Natural killer cell treated with Interleukin-12 subunit alpha and Interleukin-12 subunit beta and Interleukin-15 and Interleukin-18, amount 100 ng/mL, for 72 hours (primary cell): ENCODE results near the gene MT1E. TPM values are rescaled to one million over a fixed set of nuclear protein-coding genes. Genes with fewer than 3 reads are reported as not detected.
"Not testable (repeated sequence)": the region's sequence is repeated elsewhere in the genome, so short reads cannot be mapped to it uniquely, and the experiment has no call there.

Experiments used
- ATAC-seq, 2 donors: fragments of 150-1000 bp; cut with Tn5 transposase in 1 of 2; sonication (Bioruptor Pico), chemical (Tn5 transposase) in 1 of 2; 2 replicates each; pipeline ENCODE4 v1.10.0; 2021
- DNase-seq: peaks from one replicate; pipeline ENCODE4 v3.0.0; 2022; ENCODE audit warnings: low spot score
- H3K27ac Mint-ChIP-seq, 2 donors: 1 replicate in 1 of 2; 2 replicates in 1 of 2; pipeline ENCODE4 v1.8.0; 2022; ENCODE audit warnings: mixed read lengths in 2 of 2, mild to moderate bottlenecking in 1 of 2, moderate library complexity in 1 of 2
- H3K27me3 Mint-ChIP-seq, 2 donors: 1 replicate in 1 of 2; 2 replicates in 1 of 2; pipeline ENCODE4 v1.8.0; 2022; ENCODE audit warnings: mixed read lengths in 2 of 2
- H3K36me3 Mint-ChIP-seq: one replicate; pipeline ENCODE4 v1.8.0; 2022; ENCODE audit warnings: mixed read lengths
- H3K4me1 Mint-ChIP-seq, 2 donors: 1 replicate in 1 of 2; 2 replicates in 1 of 2; pipeline ENCODE4 v1.8.0; 2022; ENCODE audit warnings: low read depth in 2 of 2, mixed read lengths in 2 of 2, mild to moderate bottlenecking in 1 of 2
- H3K4me3 Mint-ChIP-seq: one replicate; pipeline ENCODE4 v1.8.0; 2022; ENCODE audit warnings: mixed read lengths
- H3K9me3 Mint-ChIP-seq: 2 replicates; pipeline ENCODE4 v1.8.0; 2022; ENCODE audit warnings: mixed read lengths
- total RNA-seq, 2 donors: library from RNA; stranded (reverse); gene quantifications; one replicate each; pipeline ENCODE4 v1.2.3, GENCODE V29; 2022

MT1E gene
- 100 to 1,000 TPM in 1 of 2 donors, 10 to 100 TPM in 1; 58.5 to 148 TPM for total RNA-seq

GRCh38 chr16:56625140-56625942, at the start of gene MT1E:
Gene MT1E, plus strand, starts transcription at chr16:56625781. Its CDS starts 71 bp downstream, at chr16:56625852.
- Mint-ChIP-seq H3K4me3 (peak within 1 kb of the TSS; percentile 90), H3K9me3 (no peaks in the 10 kb centered on the region), H3K27me3 (peaks cover 7 to 16% of the 10 kb centered on the region in 2 donors), H3K4me1 (peaks cover 10 to 19% of the 10 kb centered on the region in 2 donors), H3K27ac (peak within 1 kb of the TSS; percentile 65 to 86), H3K36me3 (no peaks in the 10 kb centered on the region)
- DNase-seq = peak; percentile 80
- ATAC-seq = peak; percentile 96 to 97

- Mint-ChIP-seq H3K4me1 (peaks cover 4 to 8% of the 10 kb centered on the region in 2 donors), H3K4me3 (no peak overlapping the region), H3K36me3 (no peaks in the 10 kb centered on the region), H3K27me3 (peaks cover 0 to 8% of the 10 kb centered on the region in 2 donors), H3K27ac (peak overlapping the region in 1 of 2 donors; percentile 76), H3K9me3 (no peaks in the 10 kb centered on the region)
- peak; percentile 98 to 99 for ATAC-seq
- DNase-seq = peak; percentile 87
Measured at GRCh38 chr16:56576585-56577299, 48.8 kb upstream of the MT1E start.

DNA sequence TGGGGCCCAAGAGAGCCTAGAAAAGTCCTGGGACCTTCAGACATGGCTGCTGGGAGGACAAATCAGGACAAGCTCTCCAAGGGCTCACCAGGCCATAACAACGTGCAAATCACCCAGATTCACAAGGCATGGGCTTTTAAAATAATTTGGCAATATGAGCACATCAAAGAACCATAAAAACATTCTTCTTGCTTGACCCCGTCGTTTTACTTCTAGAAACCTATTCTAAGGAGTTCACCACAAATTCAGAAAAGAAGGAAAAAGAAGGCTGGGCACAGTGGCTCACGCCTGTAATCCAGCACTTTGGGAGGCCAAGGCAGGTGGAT, 48.3 kb upstream of the MT1E start:
- H3K27me3 Mint-ChIP-seq = peaks cover 0 to 12% of the 10 kb centered on the region in 2 donors
- peak overlapping the region in 1 of 2 donors; percentile 76 for H3K27ac Mint-ChIP-seq
- no peaks in the 10 kb centered on the region for H3K36me3 Mint-ChIP-seq
- DNase-seq = no peak
- no peak for ATAC-seq
- H3K4me1 Mint-ChIP-seq = peaks cover 4 to 8% of the 10 kb centered on the region in 2 donors
- no peak overlapping the region for H3K4me3 Mint-ChIP-seq
- no peaks in the 10 kb centered on the region for H3K9me3 Mint-ChIP-seq

GRCh38 chr16:56580391-56581048, 45.1 kb upstream of the MT1E start:
- H3K27ac Mint-ChIP-seq = peak overlapping the region in 1 of 2 donors; percentile 12
- H3K9me3 Mint-ChIP-seq = no peaks in the 10 kb centered on the region
- no peaks in the 10 kb centered on the region for H3K36me3 Mint-ChIP-seq
- ATAC-seq (no peak), DNase-seq (no peak)
- H3K4me1 Mint-ChIP-seq = peaks cover 4 to 8% of the 10 kb centered on the region in 2 donors
- peaks cover 0 to 14% of the 10 kb centered on the region in 2 donors for H3K27me3 Mint-ChIP-seq
- H3K4me3 Mint-ChIP-seq = no peak overlapping the region

- H3K36me3 Mint-ChIP-seq, DNase-seq, H3K27ac Mint-ChIP-seq, ATAC-seq, H3K9me3 Mint-ChIP-seq, H3K4me3 Mint-ChIP-seq, H3K4me1 Mint-ChIP-seq: not testable (repeated sequence)
- peaks cover 11 to 22% of the 10 kb centered on the region in 2 donors for H3K27me3 Mint-ChIP-seq
Measured at GRCh38 chr16:56582911-56583310, 42.7 kb upstream of the MT1E start.

DNA sequence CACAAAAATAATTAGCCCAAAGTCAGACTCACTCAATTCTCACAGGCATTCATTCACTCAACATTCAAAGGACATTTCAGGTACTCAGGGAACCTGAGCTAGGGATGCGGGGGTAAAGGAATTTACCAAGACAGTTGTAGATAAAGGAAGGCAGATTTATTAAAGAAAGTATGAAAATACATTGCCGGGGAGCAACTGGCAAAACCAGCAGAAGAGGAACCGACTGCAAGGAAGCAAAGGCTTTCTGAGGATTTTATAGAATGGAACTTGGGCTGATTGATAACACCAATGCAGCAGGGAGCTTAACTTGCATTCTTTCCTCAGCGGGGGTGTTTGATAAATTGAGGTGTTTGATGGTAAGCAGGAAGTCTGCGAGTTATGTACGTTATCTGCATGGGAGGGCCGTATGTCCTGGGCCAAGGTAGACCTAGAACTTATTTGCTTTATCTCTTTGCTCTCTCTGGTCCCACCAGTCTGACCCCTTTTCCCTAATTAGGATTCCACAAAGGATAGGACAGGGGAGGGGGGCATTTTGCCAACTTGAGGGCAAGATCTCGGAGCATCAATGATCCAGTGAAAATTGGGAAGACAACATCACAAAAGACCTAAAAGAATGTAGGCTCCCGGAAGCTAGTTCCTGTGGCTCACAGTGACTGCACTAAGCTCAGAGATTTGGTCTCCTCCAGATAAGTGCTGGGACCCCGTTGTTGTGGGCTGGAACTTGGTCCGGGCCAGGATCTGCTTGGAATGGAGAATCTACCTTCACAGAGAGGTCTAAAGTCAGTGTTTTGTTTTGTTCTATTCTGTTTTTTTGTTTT, 42.0 kb upstream of the MT1E start:
- H3K9me3 Mint-ChIP-seq = no peaks in the 10 kb centered on the region
- ATAC-seq (no peak), DNase-seq (no peak)
- no peaks in the 10 kb centered on the region for H3K4me1 Mint-ChIP-seq
- no peak overlapping the region for H3K4me3 Mint-ChIP-seq
- H3K36me3 Mint-ChIP-seq = no peaks in the 10 kb centered on the region
- H3K27ac Mint-ChIP-seq = no peak overlapping the region
- peaks cover 18 to 25% of the 10 kb centered on the region in 2 donors for H3K27me3 Mint-ChIP-seq

DNA sequence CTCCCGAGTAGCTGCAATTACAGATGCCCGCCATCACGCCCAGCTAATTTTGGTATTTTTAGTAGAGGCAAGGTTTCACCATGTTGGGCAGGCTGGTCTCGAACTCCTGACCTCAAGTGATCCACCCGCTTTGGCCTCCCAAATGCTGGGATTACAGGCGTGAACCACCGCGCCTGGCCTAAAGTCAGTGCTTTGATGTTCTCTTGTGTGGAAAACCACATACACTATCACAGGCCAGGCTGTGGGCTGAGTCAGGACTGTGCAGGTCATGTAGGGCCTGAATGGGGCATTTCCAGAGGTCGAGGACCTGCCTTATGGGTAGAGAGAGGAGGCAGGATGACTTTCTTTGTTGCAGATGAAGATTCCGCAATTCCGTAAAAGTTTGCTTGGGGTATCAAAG, 41.3 kb upstream of the MT1E start:
- peaks cover 0 to 4% of the 10 kb centered on the region in 2 donors for H3K4me1 Mint-ChIP-seq
- no peaks in the 10 kb centered on the region for H3K9me3 Mint-ChIP-seq
- peaks cover 24 to 30% of the 10 kb centered on the region in 2 donors for H3K27me3 Mint-ChIP-seq
- no peaks in the 10 kb centered on the region for H3K36me3 Mint-ChIP-seq
- H3K4me3 Mint-ChIP-seq = no peak overlapping the region
- DNase-seq = peak; percentile 46
- no peak overlapping the region for H3K27ac Mint-ChIP-seq
- no peak for ATAC-seq

GRCh38 chr16:56588781-56589140, 36.8 kb upstream of the MT1E start:
- DNase-seq (peak; percentile 12), ATAC-seq (no peak)
- Mint-ChIP-seq H3K4me1 (peaks cover 0 to 7% of the 10 kb centered on the region in 2 donors), H3K9me3 (no peaks in the 10 kb centered on the region), H3K4me3 (peak overlapping the region; percentile 49), H3K27me3 (peaks cover 31 to 35% of the 10 kb centered on the region in 2 donors), H3K36me3 (no peaks in the 10 kb centered on the region), H3K27ac (no peak overlapping the region)

DNA sequence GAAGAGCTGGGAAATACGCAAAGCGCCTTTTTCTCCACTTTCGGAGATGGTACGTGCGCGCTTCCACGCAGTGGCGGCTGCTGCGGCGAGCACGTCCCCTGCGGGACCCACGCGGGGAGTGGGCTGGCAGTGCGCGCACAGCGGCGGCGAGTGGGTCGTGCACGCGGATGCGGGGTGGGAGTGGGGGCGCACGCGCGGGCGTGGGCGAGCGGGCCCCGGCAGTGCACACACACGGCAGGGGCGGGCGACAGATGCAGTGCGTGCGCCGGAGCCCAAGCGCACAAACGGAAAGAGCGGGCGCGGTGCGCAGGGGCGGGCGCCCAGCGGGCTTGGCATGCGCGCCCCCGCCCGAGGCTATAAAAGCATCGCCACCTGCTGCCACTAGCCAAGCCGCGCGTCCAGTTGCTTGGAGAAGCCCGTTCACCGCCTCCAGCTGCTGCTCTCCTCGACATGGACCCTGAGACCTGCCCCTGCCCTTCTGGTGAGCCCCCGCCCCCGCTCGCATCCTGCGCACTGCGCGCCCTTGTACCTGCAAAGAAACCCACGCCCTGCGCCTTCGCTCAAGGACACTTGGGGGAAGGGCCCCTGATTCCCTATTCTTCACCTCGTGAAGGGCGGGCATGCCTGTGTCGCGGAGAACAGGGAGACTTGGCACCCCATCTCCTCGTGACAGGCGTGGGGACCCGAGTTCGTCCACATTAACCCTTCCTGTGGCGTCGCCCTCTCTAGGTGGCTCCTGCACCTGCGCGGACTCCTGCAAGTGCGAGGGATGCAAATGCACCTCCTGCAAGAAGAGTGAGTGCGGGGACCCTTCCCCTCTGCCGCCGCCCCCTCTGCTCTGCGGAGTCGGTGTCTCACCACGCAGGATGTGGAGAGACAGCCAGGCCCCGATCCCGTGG, 36.2 kb upstream of the MT1E start, which contains the start of gene MT3:
Gene MT3, plus strand, starts transcription at position 388 of the 899 bp plus-strand sequence. Its CDS starts 63 bp downstream, at position 451.
- Mint-ChIP-seq H3K27ac (no peak within 1 kb of the TSS), H3K9me3 (no peaks in the 10 kb centered on the region), H3K4me1 (peaks cover 0 to 7% of the 10 kb centered on the region in 2 donors), H3K36me3 (no peaks in the 10 kb centered on the region), H3K27me3 (peaks cover 31 to 35% of the 10 kb centered on the region in 2 donors), H3K4me3 (peak within 1 kb of the TSS; percentile 49)
- ATAC-seq (peak; percentile 47 to 74), DNase-seq (peak; percentile 59)

- DNase-seq (no peak), ATAC-seq (no peak)
- no peaks in the 10 kb centered on the region for H3K9me3 Mint-ChIP-seq
- no peak overlapping the region for H3K4me3 Mint-ChIP-seq
- H3K4me1 Mint-ChIP-seq = peaks cover 0 to 7% of the 10 kb centered on the region in 2 donors
- H3K27me3 Mint-ChIP-seq = peaks cover 26 to 27% of the 10 kb centered on the region in 2 donors
- no peak overlapping the region for H3K27ac Mint-ChIP-seq
- no peaks in the 10 kb centered on the region for H3K36me3 Mint-ChIP-seq
Measured at GRCh38 chr16:56591377-56592060, 34.1 kb upstream of the MT1E start.

GRCh38 chr16:56593573-56594291, 31.8 kb upstream of the MT1E start:
- no peak overlapping the region for H3K4me3 Mint-ChIP-seq
- H3K27ac Mint-ChIP-seq = no peak overlapping the region
- H3K36me3 Mint-ChIP-seq = no peaks in the 10 kb centered on the region
- H3K27me3 Mint-ChIP-seq = peaks cover 21 to 24% of the 10 kb centered on the region in 2 donors
- no peaks in the 10 kb centered on the region for H3K9me3 Mint-ChIP-seq
- ATAC-seq = no peak
- no peak for DNase-seq
- H3K4me1 Mint-ChIP-seq = peaks cover 0 to 10% of the 10 kb centered on the region in 2 donors
